K562 (cell line): ENCODE measurements around the gene C6orf62. TPM values are rescaled to one million over a fixed set of nuclear protein-coding genes. Genes with fewer than 3 reads are reported as not detected.

Experiments used
- CBFA2T3 ChIP-seq: fragments of 450-650 bp; IDR thresholded peaks from 2 replicates; pipeline ENCODE4 v1.6.1; 2017
- CXXC5 ChIP-seq: fragments of 250-450 bp; sonication (Bioruptor Pico); IDR thresholded peaks from 2 replicates; pipeline ENCODE4 v1.8.0; 2022; ENCODE audit warnings: inconsistent platforms, mild to moderate bottlenecking, moderate library complexity
- FOXP1 ChIP-seq: sonication (generic); formaldehyde crosslinking; IDR thresholded peaks from 2 replicates; pipeline ENCODE4 v1.8.0; 2022; ENCODE audit warnings: mild to moderate bottlenecking, missing genetic modification reagents
- PHF8 ChIP-seq: fragments of 200-600 bp; sonication (generic); IDR thresholded peaks from 2 replicates; pipeline ENCODE4 v1.6.1; 2012; ENCODE audit warnings: mixed run types, mild to moderate bottlenecking, inconsistent platforms, low read length, moderate library complexity, borderline replicate concordance
- SNRNP70 ChIP-seq: fragments of 200-400 bp; formaldehyde crosslinking; optimal IDR thresholded peaks from 2 replicates; pipeline ENCODE3; 2017; ENCODE audit warnings: low read depth, low read length
- ZNF316 ChIP-seq: fragments of 450-650 bp; IDR thresholded peaks from 2 replicates; pipeline ENCODE4 v1.6.1; 2016
- polyA plus RNA-seq, 8 experiments: library from polyadenylated mRNA; depleted of rRNA in 4 of 8; stranded (reverse) in 5 of 8; unstranded in 3 of 8; fragments of >200 nt; fragmentation: Nextera tagmentation in 2 of 8; fragmentation: Illumina TruSeq in 1 of 8; extraction: Ambion mirVana in 2 of 8; extraction: Trizol in 1 of 8; gene quantifications; 2 replicates each; pipeline versions ENCODE4 v1.2.1 to v1.2.3, GENCODE V29; 2011 to 2014; ENCODE audit warnings: inconsistent platforms in 1 of 8, missing spikeins in 1 of 8
- total RNA-seq, 7 experiments: library from RNA; depleted of rRNA in 6 of 7; stranded (reverse); fragments of >200 nt in 6 of 7; fragmentation: Illumina TruSeq in 2 of 7; extraction: Trizol in 2 of 7; gene quantifications; 2 replicates each; pipeline versions ENCODE4 v1.2.1 to v1.2.3, GENCODE V29; 2011 to 2021; ENCODE audit warnings: low replicate concordance in 1 of 7
- TF ChIP-seq, protein P1 (sequence below), 2 experiments: fragments of 450-650 bp; IDR thresholded peaks; 2 replicates each; pipeline ENCODE4 v1.6.1; 2018; ENCODE audit warnings: mild to moderate bottlenecking in 2 of 2, low read depth in 1 of 2; ENCODE audit not compliant: partially characterized antibody in 2 of 2
- TF ChIP-seq, protein P2 (sequence below): fragments of 450-650 bp; IDR thresholded peaks from 2 replicates; pipeline ENCODE4 v1.6.1; 2016; ENCODE audit warnings: low read depth
- TF ChIP-seq, protein P3 (sequence below), 2 experiments: fragments of 200-800 bp in 1 of 2; sonication (Bioruptor generic) in 1 of 2; sonication (generic) in 1 of 2; formaldehyde crosslinking in 1 of 2; IDR thresholded peaks in 1 of 2; conservative IDR thresholded peaks in 1 of 2; 2 replicates each; pipeline versions ENCODE4 v1.5.0 to v1.6.1; 2016 to 2020; ENCODE audit warnings: missing compliant biosample characterization in 1 of 2, missing genetic modification characterization in 1 of 2, missing genetic modification reagents in 1 of 2

Gene C6orf62
- total and polyA plus RNA-seq, 9 of the 15 experiments (the other 6 are each of a cell fraction or from before 2014, with no cell fraction given), result 48.5 to 579 (median 111) TPM

DNA sequence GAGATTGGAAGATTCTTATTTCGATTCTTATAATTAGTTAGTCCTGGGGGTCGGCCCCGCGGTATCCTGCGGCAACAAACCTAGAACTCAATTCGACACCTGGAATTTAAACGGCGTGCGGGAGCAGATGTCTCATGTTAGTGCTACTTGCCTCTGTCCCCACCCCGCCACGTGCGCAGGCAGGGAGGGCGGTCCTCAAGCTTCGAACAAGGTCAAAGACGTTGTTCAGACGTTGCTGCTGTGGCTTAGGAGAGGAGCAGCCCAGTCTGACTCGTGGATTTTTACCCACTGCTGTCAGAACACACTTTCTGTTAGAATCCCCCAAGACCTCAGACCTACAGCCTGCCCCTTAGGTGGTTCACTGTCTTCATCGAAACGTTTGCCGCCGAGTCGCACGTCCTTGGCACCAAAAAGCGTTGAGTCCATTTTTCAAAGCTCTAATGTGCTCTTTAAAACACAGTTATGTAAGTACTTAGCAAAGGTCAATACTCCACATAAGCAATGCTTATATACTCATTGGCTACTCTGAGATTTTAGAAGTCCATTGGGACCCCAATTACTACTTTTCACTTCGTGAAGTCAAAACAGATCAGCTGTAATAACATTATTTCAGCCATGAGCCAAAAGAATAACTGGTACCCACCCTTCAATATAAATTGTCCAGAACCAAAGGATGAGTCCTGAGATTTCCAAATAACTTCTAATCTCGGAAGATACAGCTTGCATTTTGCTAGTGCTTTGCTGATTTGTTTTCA, 2.7 kb upstream of the C6orf62 start (continued):
- TF ChIP-seq CXXC5 (CRISPR knock-in tag), result peak; percentile 67
- peak; percentile 100 for TF ChIP-seq FOXP1 (CRISPR knock-in tag)
- TF ChIP-seq PHF8, result peak; percentile 79
- TF ChIP-seq, protein P1, sequence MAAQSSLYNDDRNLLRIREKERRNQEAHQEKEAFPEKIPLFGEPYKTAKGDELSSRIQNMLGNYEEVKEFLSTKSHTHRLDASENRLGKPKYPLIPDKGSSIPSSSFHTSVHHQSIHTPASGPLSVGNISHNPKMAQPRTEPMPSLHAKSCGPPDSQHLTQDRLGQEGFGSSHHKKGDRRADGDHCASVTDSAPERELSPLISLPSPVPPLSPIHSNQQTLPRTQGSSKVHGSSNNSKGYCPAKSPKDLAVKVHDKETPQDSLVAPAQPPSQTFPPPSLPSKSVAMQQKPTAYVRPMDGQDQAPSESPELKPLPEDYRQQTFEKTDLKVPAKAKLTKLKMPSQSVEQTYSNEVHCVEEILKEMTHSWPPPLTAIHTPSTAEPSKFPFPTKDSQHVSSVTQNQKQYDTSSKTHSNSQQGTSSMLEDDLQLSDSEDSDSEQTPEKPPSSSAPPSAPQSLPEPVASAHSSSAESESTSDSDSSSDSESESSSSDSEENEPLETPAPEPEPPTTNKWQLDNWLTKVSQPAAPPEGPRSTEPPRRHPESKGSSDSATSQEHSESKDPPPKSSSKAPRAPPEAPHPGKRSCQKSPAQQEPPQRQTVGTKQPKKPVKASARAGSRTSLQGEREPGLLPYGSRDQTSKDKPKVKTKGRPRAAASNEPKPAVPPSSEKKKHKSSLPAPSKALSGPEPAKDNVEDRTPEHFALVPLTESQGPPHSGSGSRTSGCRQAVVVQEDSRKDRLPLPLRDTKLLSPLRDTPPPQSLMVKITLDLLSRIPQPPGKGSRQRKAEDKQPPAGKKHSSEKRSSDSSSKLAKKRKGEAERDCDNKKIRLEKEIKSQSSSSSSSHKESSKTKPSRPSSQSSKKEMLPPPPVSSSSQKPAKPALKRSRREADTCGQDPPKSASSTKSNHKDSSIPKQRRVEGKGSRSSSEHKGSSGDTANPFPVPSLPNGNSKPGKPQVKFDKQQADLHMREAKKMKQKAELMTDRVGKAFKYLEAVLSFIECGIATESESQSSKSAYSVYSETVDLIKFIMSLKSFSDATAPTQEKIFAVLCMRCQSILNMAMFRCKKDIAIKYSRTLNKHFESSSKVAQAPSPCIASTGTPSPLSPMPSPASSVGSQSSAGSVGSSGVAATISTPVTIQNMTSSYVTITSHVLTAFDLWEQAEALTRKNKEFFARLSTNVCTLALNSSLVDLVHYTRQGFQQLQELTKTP (IDR thresholded peaks at IDR 0.05; ENCODE audit: low read depth in 1 of 2, partially characterized antibody in 2 of 2), result peak in 1 of 2 experiments; percentile 26
- TF ChIP-seq, protein P2, sequence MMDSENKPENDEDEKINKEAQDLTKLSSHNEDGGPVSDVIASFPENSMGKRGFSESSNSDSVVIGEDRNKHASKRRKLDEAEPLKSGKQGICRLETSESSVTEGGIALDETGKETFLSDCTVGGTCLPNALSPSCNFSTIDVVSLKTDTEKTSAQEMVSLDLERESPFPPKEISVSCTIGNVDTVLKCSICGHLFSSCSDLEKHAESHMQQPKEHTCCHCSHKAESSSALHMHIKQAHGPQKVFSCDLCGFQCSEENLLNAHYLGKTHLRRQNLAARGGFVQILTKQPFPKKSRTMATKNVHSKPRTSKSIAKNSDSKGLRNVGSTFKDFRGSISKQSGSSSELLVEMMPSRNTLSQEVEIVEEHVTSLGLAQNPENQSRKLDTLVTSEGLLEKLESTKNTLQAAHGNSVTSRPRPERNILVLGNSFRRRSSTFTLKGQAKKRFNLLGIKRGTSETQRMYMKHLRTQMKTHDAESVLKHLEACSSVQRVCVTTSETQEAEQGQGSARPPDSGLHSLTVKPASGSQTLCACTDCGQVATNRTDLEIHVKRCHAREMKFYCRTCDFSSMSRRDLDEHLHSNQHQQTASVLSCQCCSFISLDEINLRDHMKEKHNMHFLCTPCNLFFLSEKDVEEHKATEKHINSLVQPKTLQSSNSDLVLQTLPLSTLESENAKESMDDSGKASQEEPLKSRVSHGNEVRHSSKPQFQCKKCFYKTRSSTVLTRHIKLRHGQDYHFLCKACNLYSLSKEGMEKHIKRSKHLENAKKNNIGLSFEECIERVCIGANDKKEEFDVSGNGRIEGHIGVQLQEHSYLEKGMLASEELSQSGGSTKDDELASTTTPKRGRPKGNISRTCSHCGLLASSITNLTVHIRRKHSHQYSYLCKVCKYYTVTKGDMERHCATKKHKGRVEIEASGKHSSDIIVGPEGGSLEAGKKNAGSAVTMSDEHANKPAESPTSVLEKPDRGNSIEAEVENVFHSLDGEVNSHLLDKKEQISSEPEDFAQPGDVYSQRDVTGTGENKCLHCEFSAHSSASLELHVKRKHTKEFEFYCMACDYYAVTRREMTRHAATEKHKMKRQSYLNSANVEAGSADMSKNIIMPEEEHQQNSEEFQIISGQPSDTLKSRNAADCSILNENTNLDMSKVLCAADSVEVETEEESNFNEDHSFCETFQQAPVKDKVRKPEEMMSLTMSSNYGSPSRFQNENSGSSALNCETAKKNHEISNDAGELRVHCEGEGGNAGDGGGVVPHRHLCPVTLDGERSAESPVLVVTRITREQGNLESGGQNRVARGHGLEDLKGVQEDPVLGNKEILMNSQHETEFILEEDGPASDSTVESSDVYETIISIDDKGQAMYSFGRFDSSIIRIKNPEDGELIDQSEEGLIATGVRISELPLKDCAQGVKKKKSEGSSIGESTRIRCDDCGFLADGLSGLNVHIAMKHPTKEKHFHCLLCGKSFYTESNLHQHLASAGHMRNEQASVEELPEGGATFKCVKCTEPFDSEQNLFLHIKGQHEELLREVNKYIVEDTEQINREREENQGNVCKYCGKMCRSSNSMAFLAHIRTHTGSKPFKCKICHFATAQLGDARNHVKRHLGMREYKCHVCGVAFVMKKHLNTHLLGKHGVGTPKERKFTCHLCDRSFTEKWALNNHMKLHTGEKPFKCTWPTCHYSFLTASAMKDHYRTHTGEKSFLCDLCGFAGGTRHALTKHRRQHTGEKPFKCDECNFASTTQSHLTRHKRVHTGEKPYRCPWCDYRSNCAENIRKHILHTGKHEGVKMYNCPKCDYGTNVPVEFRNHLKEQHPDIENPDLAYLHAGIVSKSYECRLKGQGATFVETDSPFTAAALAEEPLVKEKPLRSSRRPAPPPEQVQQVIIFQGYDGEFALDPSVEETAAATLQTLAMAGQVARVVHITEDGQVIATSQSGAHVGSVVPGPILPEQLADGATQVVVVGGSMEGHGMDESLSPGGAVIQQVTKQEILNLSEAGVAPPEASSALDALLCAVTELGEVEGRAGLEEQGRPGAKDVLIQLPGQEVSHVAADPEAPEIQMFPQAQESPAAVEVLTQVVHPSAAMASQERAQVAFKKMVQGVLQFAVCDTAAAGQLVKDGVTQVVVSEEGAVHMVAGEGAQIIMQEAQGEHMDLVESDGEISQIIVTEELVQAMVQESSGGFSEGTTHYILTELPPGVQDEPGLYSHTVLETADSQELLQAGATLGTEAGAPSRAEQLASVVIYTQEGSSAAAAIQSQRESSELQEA, result no peak
- no peak for TF ChIP-seq SNRNP70
- no peak for TF ChIP-seq ZNF316
- no peak; the same call in 1 of the 2 replicates for TF ChIP-seq CBFA2T3
- TF ChIP-seq, protein P3, sequence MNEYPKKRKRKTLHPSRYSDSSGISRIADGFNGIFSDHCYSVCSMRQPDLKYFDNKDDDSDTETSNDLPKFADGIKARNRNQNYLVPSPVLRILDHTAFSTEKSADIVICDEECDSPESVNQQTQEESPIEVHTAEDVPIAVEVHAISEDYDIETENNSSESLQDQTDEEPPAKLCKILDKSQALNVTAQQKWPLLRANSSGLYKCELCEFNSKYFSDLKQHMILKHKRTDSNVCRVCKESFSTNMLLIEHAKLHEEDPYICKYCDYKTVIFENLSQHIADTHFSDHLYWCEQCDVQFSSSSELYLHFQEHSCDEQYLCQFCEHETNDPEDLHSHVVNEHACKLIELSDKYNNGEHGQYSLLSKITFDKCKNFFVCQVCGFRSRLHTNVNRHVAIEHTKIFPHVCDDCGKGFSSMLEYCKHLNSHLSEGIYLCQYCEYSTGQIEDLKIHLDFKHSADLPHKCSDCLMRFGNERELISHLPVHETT (CRISPR knock-in tag; conservative IDR thresholded peaks at IDR 0.05 in 1 of 2, IDR thresholded peaks at IDR 0.05 in 1 of 2), result no peak; a peak in 1 of 4 replicates
